GM23248 (cell line): ENCODE results near the gene TBL1X.

Source experiments
- EZH2 ChIP-seq: fragments of 200-600 bp; sonication (generic); IDR thresholded peaks from 2 replicates; pipeline ENCODE4 v1.6.1; 2018; ENCODE audit warnings: antibody characterized with exemption, mild to moderate bottlenecking; ENCODE audit not compliant: insufficient read depth, poor library complexity, severe bottlenecking
- EZH2phosphoT487 ChIP-seq: fragments of 200-600 bp; sonication (generic); IDR thresholded peaks from 2 replicates; pipeline ENCODE4 v1.6.1; 2018; ENCODE audit warnings: antibody characterized with exemption, moderate library complexity, mild to moderate bottlenecking, low read depth; ENCODE audit not compliant: insufficient read depth

GRCh38 chrX:9606971-9607370 is 142.1 kb downstream of the TBL1X start:
- TF ChIP-seq EZH2phosphoT487 (no peak), EZH2 (no peak)
